Jurkat, Clone E6-1 (cell line): ENCODE measurements around the gene WNT11.

Source experiments
- DNase-seq: peaks from one replicate; pipeline ENCODE4 v3.0.0-alpha.2; 2011; ENCODE audit warnings: low read depth, low spot score
- H3K4me3 ChIP-seq: 2 replicates; pipeline ENCODE4 v1.5.1; 2011; ENCODE audit warnings: mild to moderate bottlenecking, low read length, control low read depth, moderate library complexity

WNT11 gene

GRCh38 chr11:76225122-76225611, 18.9 kb upstream of the WNT11 start:
- no peak for DNase-seq

DNA sequence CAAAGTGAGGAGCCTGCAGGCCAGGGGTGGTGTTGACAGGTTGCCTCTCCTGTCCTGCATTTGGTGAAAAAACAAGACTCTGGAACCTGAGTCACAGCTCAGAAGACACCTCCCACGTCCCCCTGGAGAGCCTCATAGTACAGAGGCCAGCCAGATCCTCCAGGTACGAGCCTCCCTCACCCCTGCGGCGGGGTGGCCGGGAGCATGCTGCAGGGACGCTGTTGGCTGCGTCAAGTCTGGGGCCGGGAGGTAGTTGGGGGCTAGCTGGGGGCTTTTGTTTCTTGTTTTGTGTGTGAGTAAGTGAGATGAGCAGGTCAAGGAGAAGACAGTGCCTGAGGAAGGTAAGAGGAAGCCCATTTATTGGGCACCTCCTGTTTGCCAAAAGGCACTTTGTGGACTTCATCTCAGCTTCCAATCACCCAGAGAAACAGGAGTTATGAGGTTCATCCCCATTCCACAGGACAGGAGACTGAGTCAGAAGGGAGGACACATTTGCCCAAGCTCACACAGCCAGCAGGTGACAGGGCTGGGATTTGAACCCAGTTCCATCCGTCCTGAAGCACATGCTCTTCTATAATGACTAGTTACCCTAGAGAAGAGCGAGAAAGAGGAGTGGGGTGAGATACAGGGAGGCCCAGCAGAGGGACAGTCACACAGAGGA, 18.3 kb upstream of the WNT11 start:
- H3K4me3 ChIP-seq, result no peak overlapping the region
- no peak for DNase-seq

More at GRCh38 chr11:76225122-76225611, 18.9 kb upstream of the WNT11 start:
- H3K4me3 ChIP-seq, result no peak overlapping the region

DNA sequence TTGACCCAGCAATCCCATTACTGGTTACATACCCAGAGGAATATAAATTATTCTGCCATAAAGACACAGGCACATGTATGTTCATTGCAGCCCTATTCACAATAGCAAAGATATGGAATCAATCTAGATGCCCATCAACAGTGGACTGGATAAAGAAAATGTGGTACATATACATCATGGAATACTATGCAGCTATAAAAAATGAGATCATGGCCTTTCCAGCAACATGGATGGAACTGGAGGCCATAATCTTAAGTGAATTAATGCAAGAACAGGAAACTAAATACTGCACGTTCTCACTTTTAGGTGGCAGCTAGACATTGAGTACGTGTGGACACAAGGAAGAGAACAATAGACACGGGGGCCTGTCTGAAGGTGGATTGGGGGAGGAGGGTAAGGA, 15.1 kb upstream of the WNT11 start:
- no peak for DNase-seq
- H3K4me3 ChIP-seq, result no peak overlapping the region

DNA sequence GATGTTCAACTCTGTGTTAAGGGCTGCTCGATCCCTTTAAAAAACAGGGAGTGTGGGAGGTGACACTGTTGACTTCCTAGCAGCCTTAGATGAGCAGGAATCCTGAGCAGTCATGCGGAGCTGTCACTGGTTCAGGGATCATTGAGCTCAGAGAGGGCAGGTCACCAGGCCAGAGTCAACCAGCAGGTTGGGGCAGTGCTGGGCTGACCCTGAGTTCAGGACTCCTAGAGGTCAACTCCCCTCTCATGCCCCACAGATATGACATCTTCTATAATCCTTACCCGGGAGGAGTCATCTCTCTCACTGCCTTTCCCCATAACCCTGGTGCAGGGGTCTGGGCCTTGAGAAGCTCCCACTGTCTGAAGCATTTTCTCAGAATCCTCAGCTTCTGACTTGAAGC, 12.9 kb upstream of the WNT11 start:
- no peak for DNase-seq
- no peak overlapping the region for H3K4me3 ChIP-seq

- H3K4me3 ChIP-seq, result no peak overlapping the region
- no peak for DNase-seq
Observed at GRCh38 chr11:76218449-76219178, 12.3 kb upstream of the WNT11 start.

- H3K4me3 ChIP-seq, result no peak overlapping the region
- DNase-seq, result no peak
Observed at GRCh38 chr11:76217653-76218160, 11.4 kb upstream of the WNT11 start.

DNA sequence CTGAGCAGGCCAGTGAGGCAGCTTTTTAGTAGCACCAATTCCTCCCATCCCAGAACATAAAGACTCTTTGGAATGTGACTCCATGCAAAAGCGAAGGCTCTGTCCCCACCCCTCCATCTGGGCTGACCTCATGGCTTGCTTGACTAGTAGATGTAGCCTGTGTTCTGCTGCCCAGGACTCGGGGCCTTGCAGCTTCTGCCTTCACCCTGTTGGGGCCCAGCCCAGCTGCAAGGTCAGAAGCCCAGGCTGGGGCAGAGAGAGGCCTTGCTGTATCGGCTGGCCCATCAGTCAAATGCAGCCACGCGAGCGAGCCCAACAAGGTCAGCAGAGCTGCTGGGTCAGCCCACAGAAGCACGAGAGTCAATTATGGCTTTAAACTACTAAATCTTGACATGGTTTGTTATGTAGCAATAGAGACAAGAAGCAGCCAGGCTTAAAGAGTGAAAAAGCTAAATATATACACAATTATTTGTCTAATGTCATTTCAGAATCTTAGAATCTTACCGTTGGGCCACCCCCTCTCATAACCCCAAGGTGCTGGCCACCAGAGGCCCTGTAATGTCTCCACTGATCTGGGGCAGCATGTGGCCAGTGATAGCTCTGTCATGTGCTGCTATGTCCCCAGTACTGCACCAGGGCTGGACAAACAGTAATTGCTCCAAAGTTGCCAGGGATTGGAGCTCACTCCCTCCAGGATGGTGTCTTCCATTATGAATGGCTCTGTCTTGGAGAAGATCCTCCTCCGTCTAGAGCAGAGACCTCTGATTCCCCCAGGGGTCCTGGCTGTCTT, 10.4 kb upstream of the WNT11 start:
- no peak overlapping the region for H3K4me3 ChIP-seq
- DNase-seq, result no peak

- no peak for DNase-seq
- no peak overlapping the region for H3K4me3 ChIP-seq
Observed at GRCh38 chr11:76215941-76216340, 9.6 kb upstream of the WNT11 start.

DNA sequence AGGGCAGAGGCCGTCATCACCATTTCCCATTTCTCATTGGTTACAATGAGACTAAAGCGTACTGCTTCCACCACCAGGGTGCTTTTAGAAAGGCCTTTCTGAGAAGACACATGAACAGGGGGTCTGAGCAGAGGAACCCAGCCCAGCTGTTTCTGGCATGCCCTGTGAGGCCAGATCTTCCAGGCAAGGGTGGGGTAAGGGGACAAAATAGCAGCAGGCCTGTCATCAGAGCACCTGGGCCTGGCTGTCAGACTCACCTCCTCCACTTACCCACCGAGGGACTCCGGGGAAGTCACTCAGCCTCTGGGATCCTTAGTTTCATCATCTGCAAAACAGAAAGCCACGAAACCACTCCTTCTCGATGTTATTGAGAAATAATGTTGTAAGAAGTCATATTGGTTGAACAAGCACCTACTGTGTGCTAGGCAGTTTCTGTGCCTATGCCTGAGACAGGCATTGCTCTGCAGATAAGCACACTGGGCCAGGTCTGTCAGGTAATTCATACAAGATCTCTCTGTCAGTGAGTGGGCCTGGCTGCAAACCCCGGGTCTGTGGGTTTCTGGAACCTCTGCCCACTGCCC, 8.8 kb upstream of the WNT11 start:
- no peak overlapping the region for H3K4me3 ChIP-seq
- no peak for DNase-seq

DNA sequence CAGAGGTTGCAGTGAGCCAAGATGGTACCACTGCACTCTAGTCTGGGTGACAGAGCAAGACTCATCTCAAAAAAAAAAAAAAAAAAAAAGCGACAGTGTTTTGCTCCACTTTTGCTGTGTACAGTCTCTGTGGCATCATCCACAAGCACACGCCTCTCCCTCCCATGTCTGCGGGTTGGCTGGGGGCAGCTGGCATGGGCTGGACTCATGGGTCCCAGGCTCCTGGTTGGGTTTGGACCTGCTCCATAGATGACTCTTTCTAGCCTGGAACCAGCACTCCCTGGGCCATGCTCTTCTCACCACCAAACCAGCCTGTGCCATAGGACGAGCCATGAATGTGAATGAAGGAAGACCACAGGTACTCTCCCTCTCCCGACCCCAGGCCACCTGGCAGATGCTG, 7.9 kb upstream of the WNT11 start:
- no peak overlapping the region for H3K4me3 ChIP-seq
- no peak for DNase-seq

GRCh38 chr11:76212086-76213035, 6.1 kb upstream of the WNT11 start:
- DNase-seq, result no peak
- H3K4me3 ChIP-seq, result no peak overlapping the region

DNA sequence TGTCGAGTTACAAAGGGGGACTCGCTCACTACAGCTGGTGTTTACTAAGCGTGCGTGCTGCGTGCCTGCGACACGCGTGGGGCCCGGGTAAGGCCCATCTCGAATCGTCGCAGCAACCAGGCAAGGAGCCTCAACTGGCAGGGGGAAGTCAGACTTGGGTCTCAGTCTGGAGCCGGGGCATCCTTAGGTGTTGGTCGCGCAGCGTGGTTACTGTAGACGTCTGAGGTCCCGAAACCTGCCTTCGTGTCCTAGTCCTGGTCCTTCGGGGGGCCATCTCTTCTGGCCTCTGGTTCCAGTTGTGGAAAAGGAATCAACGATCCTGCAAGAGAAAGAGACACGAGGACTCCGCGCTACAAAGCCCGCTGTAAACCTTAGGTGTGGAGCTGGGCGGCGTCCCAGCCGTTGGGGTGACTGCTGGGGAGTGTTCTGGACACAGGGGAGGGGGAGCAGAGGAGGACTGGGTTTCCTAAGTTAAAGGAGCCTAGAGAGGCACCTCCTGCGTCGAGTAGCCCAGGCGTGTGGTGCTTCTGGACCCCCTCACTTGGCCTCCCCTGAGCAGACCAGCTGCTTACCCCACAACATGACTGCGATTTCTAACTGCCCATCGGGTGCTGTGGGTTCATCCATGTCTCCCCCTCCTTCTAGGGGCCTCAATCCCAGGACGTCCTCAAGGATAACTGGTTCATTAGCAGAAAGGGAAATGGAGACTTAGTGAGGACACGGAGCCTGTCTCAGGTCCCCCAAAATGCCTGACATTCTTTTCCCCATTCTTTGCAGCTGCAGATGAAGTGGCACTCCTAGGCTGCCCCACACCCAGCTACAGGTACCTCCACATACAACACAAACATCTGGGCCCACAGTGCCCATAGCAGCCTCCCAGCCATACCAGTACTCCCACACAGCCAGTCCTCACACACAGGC, 4.9 kb upstream of the WNT11 start:
- DNase-seq, result no peak
- H3K4me3 ChIP-seq, result no peak overlapping the region

- no peak for DNase-seq
Observed at GRCh38 chr11:76209973-76210930, 4.0 kb upstream of the WNT11 start.

DNA sequence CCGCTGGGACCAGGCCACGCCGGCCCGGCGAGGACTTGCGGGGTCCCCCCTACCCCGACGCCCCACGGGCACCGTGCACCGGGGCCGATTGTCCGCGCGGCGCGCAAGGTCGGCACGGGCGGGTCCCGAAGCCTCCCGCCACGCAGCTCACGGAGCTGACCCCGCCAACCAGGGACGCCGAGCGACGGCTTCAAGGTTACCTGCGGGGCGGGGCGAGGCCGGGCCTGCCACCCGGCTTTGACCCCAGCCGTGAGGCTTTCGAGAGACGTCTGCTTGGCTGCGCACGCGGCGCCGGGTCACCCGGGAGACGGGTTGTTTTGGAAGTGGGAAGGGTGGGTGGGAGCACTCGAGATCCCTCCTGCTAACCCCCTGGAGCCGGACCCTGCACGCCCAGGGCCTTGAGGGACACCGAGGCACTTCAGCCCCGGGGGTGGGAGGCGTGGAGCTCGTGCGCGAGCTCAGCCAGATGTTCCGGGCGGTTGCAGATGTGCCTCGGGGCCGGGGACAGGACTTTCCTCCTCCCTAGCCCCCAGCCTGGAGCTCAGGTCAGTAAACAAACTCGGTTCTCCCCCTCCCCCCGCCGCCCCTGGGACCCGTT, 3.2 kb upstream of the WNT11 start:
- no peak for DNase-seq

More at GRCh38 chr11:76209973-76210930, 4.0 kb upstream of the WNT11 start:
- no peak overlapping the region for H3K4me3 ChIP-seq

GRCh38 chr11:76208438-76209374, 2.4 kb upstream of the WNT11 start:
- peak overlapping the region; percentile 51 for H3K4me3 ChIP-seq
- peak; percentile 26 for DNase-seq

More for the DNA sequence above, 3.2 kb upstream of the WNT11 start:
- H3K4me3 ChIP-seq, result no peak overlapping the region
